Posterior cingulate gyrus (tissue), 11 donors: ENCODE results near the gene TTLL3.
"Not testable (repeated sequence)": the region's sequence is repeated elsewhere in the genome, so short reads cannot be mapped to it uniquely, and the experiment has no call there.

Source experiments
- DNase-seq, 10 donors: peaks; one replicate each; pipeline versions ENCODE4 v3.0.0 to v3.0.0-alpha.2; 2020 to 2021; ENCODE audit warnings: mixed read lengths in 3 of 10
- intact Hi-C: fragments of 100-400 bp; cut with DNase I; formaldehyde crosslinking; loops from one replicate; pipeline ENCODE4 v1.15.1; 2023

The TTLL3 gene

GRCh38 chr3:9809615-9810432, at the start of gene TTLL3:
Gene TTLL3, plus strand, starts transcription at chr3:9810262. Its CDS starts 400 bp downstream, at chr3:9810662.
- peak; percentile 45 to 94 (median 68) for DNase-seq
- intact Hi-C loops, result no loop called here

GRCh38 chr3:9760779-9761505, 49.1 kb upstream of the TTLL3 start:
- intact Hi-C loops, result no loop called here
- DNase-seq, result peak in 2 of 10 donors; percentile 1 to 34

GRCh38 chr3:9761919-9762318, 48.1 kb upstream of the TTLL3 start:
- intact Hi-C loops, result no loop called here
- no peak for DNase-seq

DNA sequence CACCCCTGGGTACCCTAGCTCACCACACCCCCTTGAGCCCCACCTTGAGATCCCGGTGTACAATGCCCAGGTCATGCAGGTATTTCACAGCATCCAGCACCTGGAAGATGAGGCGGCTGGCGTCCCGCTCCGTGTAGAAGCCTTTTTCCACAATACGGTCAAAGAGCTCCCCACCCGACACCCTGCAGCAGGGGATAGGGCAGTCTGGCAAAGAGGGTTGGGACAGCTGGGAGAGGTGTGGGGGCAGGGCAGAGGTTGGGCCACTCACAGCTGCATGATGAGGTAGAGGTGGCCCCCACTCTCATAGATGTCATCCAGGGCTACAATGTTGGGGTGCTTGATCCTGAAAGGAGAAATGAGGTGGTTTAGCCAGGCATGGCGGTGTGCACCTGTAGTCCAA, 47.2 kb upstream of the TTLL3 start:
- DNase-seq, result peak in 1 of 10 donors; percentile 61
- intact Hi-C loops, result no loop called here

GRCh38 chr3:9765865-9766264, 44.2 kb upstream of the TTLL3 start:
- peak in 1 of 10 donors; percentile 42 for DNase-seq

DNA sequence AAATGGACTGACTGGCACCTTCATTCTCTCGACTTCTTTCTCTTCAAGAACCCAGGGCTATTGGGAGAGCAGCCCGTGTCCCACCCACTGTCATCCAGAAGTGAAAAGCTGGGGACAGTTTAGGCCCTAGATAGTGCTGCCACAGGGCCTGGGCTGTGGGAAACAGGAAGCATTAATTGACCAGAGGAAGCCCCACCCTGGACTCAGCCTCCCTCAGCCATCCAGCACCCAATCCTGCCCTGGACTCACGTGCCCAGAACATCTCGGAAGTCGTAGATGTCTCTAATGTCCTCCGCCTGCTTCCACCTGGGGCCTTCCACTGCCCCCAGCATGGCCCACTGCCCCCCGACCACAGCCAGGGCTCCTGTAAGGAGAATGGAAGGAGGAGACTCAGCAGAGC, 42.6 kb upstream of the TTLL3 start:
- intact Hi-C loops, result no loop called here
- DNase-seq, result no peak

More at GRCh38 chr3:9765865-9766264, 44.2 kb upstream of the TTLL3 start:
- intact Hi-C loops, result no loop called here

GRCh38 chr3:9768141-9768775, 41.8 kb upstream of the TTLL3 start:
- no peak for DNase-seq

DNA sequence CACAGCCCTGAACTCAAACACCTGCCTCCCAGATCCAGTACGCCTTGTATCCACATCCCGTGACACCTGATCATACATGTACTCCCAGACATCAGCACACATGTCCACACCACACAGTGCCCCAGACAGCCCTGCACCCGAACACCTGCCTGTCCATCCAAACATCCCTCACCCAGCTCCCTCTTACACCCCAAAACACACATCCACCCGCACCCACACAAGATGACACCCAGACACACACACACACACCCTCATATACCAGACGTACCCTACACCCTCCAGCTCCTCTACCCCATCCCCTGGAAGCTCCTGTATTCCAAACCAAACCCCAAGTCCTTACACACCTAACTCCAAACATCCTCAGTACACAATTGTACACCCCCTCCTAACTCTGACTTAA, 41.0 kb upstream of the TTLL3 start:
- no peak for DNase-seq
- intact Hi-C loops, result no loop called here

More at GRCh38 chr3:9768141-9768775, 41.8 kb upstream of the TTLL3 start:
- intact Hi-C loops, result no loop called here

DNA sequence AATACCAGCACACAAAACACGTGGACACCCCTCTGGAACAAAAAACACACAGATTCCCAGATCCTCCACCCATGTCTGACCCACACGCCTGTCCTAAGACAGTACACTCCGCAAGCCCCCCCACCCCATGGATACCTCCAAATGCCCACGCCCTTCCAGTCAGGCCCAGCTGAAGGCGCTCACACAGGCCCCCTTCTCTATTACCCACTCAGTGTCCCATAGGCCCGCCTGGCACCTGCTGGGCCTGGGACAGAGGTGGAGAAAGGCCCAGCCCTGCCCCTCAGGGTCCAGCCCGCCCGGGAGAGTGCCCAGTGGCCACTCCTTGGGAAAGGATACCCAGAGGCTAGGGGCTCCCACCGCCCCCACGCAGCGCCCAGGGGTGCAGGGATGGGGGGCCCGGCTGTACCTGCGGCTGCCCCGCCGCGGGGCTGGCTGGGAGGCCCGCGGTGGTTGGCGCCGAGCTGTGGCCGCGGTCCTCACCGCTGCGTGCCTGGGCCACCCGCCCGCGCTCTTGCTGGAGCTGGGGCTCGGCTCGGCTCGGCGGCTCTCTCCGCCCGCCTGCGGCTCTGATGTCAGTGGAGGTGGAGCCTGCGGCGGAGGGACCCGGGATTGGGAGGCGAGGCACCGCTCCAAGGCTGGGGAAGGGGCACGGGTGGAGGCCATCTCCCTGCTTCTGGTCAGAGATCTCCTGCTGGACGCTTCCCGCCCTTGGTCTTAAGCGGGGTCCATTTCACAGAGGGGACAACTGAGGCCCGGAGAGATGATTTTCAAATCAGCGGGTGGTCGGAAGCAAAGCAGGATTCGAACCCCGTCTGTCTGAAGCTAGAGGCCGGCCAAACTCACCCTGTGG, 40.4 kb upstream of the TTLL3 start, which contains the start of gene CAMK1:
TSS of gene CAMK1 (minus strand) at position 522 of the 850 bp plus-strand sequence. CDS start 2,198 bp downstream, outside the sequence.
- DNase-seq, result peak; percentile 38 to 97 (median 83)
- intact Hi-C loops, result no loop called here

DNA sequence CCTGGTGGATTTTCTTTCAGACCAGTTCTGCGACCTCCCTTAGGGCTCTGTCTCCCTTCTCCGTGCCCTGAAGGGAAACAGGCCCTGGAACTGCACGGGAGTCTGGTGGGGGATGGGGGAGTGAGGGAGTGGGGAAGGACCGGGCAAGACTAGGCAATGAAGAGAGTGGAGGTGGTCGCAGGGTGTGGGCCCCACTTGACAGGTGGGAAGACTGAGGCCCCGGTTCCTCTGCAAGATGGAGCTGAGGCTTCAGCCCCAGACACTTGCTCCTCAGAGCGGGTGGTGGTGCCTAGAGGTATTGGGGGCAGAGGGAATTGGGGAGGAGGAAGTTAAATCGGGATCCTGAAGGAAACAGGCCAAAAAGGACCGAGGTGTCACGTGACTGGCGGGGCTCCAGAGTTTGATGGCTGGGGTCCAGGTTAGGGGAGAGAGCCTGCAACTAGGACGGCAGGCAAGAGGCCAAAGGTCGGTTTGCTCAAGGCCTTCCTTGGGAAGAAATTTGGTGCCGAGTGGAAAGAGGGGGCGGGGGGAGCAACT, 39.7 kb upstream of the TTLL3 start:
- intact Hi-C loops, result no loop called here
- peak in 7 of 10 donors; percentile 58 to 90 (median 61) for DNase-seq

DNA sequence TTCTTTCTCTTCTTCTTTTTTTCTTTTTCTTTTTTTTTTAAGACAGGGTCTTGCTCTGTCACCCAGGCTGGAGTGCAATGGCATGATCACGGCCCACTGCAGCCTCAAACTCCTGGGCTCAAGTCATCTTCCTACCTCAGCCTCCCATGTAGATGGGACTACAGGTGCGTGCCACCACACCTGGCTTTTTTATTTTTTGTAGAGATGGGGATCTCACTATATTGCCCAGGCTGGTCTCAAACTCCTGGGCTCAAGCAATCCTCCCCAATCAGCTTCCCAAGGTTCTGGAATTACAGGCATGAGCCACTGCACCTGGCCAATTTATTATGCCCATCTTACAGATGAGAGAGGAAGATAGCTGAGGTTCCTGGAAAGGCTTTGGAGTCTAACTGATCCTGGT, 39.1 kb upstream of the TTLL3 start:
- DNase-seq, intact Hi-C loops: not testable (repeated sequence)

DNA sequence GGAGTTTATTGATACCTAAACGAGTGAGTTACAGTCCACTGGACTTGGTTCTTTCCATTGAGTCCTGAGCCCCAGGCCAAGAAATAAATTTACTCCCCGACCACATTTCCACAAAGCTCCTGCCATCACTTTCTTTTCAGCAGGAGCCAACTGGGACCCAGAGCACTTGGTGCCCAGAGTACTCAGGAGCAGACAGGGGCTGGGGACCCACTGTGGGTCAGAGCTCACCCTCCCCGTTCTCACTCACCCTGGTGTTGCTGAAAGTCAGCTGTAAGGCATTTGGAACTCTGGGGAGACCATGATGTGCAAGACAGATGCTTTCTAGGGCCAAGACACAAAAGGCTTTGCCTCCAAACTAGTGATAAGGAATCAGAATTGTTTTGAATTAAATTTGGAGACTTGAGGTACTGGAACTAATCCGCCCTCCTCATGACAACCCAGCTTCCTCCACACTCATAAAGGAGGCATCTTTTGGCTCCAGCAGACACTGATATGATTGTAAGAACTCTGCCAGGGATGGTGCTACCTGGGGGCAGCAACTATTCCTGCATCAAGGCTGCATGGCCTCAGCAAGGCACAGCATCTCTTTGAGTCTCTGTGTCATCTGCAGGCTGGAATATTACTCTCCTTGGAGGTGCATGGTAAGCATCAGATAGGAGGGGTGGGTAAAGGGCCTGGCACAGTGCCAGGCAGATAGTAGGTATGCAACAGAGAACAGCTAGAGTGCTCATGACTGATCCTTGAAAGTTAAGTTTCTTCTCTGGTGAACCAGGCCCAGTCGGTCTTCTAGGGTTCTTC, 33.0 kb upstream of the TTLL3 start:
- intact Hi-C loops, result no loop called here
- DNase-seq, result peak in 1 of 10 donors; percentile 35

GRCh38 chr3:9777694-9778021, 32.4 kb upstream of the TTLL3 start:
- intact Hi-C loops, result no loop called here
- DNase-seq, result peak in 1 of 10 donors; percentile 60

DNA sequence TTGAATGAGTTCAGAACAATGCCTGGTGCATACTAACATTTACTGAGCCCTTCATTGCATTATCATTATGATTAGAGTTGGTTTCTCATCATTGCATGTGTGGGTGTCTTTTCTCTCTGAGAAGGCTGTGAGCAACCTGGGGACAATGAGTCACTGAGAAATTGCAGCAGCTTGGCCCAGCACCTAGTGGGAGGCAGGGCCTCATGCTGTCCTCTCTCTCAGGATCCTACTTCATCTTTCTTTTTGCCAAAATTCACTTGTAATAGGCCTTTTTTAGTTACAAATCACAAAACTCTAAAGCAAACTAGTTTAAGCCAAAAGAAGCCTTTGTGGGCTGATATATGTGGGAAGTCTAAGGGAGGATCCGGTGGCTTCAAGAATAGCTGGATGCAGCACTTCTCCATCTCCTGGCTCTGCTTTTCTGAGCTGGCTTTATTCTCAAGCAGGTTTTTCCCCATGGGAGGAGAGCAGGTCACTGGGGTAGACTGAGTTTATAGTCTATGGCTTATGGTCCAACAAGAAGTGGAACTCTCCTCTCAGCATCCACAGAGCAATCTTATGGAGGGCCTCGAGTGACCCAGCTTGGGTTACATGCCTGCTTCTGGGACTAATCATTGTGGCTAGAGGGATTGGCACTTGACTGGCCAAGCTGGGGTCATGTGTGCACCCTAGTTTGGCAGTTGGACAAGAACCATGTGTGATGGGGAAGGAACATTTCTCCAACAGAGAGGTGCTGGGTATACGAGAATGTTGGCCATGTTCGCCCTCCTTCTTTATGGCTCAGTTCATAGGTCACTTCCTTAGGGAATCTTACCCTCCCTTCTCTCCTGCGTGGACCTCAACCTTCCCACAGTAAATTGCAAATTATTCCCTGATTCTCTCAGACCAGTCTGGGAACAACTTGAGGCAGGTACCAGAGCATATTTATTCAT, 31.7 kb upstream of the TTLL3 start:
- intact Hi-C loops, result no loop called here
- peak in 3 of 10 donors; percentile 66 to 91 (median 86) for DNase-seq

- intact Hi-C loops, result no loop called here
- peak in 1 of 10 donors; percentile 41 for DNase-seq
These were observed 30.9 kb upstream of the TTLL3 start for GRCh38 chr3:9779075-9779593.

DNA sequence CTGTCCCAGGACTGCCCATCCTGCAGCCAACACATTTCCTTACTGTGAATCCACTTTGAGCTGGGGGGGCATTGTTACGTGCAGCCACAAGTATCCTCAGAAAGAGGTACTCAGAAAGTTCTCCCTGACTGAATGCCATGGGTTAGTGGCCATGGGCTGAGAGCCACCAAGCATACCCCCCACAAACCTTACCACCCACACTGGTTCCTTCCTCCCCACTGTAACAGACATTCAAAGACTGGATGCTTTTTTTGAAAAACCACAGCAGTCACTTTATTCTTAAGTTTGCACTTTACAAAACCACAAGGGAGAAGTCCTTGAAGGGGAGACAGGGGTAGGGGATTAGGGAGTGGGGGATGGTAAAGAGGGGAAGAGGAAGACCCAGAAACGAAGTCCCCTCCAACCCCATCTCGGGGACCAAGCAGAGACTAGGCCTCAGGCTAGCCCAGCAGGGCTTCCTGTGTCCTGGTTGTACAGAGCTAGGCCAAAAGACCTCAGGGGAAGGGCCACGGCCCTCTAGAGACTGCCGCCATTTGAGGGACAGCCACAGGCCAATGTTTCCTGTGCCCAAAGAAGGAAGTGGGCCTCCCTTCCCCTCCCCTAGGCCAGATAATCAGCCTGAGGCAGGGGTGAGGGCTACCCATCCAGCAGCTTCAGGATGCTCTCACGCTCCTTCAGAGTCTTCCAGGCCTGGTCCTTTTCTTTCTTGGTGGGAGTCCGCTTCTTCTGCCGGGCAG, 30.2 kb upstream of the TTLL3 start:
- intact Hi-C loops, result no loop called here
- peak in 2 of 10 donors; percentile 60 to 77 for DNase-seq

GRCh38 chr3:9780458-9780812, 29.6 kb upstream of the TTLL3 start:
- DNase-seq, result no peak
- intact Hi-C loops, result no loop called here
